NCI-H187 treated with DMSO at 0.1 percent for 48 hours (cell line): ENCODE data around the gene HAUS5.

Experiments
- DNase-seq: peaks from one replicate; lab custom pipeline; 2025; lab: John Stamatoyannopoulos, UW

The HAUS5 gene

GRCh38 chr19:35673121-35673804 is 60.7 kb downstream of the HAUS5 start:
- DNase-seq: no peak
